Epithelial cell of proximal tubule (primary cell): Measurements from ENCODE around the gene MAN1B1. TPM values are rescaled to one million over a fixed set of nuclear protein-coding genes. Genes with fewer than 3 reads are reported as not detected.

Experiments
- DNase-seq: peaks from one replicate; pipeline ENCODE4 v3.0.0-alpha.2; 2011; ENCODE audit warnings: low read depth
- H3K4me3 ChIP-seq: 2 replicates; pipeline ENCODE4 v1.5.1; 2011; ENCODE audit warnings: low read depth, mild to moderate bottlenecking, low read length
- total RNA-seq: library from RNA; depleted of rRNA; stranded (reverse); fragments of >200 nt; gene quantifications from 2 replicates; pipeline ENCODE4 v1.2.3, GENCODE V29; 2015
- TF ChIP-seq, protein P1 (sequence below): conservative IDR thresholded peaks from 2 replicates; pipeline ENCODE4 v1.5.1; 2012; ENCODE audit warnings: low read depth, mild to moderate bottlenecking, low read length

MAN1B1 gene
- total RNA-seq, 1 donor from 2014 or later = 74.3 TPM

DNA sequence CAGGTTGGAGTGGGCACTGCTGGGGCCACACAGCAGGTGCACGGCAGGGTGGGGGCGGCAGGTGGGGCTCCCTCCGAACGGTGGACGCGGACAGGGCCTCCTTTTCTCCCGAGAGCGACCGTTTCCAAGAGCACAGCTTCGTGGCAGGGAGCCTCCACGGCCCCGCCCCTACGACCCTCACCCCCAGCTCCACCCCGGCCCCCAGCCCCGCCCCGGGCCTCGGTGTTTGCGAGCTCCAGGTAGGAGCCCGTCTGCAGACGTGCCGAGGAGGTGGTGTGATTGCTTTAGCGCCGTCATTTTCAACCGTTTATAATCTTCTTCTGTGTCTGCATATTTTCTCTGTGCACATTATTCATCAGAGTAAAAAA is 61.0 kb downstream of the MAN1B1 start:
- no peak for DNase-seq
- TF ChIP-seq, protein P1, sequence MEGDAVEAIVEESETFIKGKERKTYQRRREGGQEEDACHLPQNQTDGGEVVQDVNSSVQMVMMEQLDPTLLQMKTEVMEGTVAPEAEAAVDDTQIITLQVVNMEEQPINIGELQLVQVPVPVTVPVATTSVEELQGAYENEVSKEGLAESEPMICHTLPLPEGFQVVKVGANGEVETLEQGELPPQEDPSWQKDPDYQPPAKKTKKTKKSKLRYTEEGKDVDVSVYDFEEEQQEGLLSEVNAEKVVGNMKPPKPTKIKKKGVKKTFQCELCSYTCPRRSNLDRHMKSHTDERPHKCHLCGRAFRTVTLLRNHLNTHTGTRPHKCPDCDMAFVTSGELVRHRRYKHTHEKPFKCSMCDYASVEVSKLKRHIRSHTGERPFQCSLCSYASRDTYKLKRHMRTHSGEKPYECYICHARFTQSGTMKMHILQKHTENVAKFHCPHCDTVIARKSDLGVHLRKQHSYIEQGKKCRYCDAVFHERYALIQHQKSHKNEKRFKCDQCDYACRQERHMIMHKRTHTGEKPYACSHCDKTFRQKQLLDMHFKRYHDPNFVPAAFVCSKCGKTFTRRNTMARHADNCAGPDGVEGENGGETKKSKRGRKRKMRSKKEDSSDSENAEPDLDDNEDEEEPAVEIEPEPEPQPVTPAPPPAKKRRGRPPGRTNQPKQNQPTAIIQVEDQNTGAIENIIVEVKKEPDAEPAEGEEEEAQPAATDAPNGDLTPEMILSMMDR = no peak
- no peak overlapping the region for H3K4me3 ChIP-seq

DNA sequence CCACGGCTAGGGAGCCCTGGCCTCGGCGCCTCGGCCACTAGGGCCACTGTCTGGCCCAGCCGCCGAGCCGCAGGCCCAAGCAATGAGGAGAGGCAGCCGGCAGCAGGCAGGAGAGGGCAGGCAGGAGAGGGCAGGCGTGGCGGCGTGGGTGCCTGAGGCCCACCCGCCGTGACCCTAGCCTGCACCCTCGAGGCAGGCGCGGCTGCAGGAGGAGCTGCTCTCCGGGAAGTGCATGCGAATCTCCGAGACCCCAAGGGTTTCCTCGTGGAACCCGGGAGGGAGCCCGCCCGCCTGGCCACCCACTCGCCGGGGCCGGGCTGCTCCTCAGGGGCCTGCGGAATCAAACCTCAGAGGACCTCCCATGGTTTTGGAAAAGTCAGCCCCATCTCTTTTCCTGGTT is 61.5 kb downstream of the MAN1B1 start:
- TF ChIP-seq, protein P1 = no peak
- DNase-seq = no peak
- no peak overlapping the region for H3K4me3 ChIP-seq

DNA sequence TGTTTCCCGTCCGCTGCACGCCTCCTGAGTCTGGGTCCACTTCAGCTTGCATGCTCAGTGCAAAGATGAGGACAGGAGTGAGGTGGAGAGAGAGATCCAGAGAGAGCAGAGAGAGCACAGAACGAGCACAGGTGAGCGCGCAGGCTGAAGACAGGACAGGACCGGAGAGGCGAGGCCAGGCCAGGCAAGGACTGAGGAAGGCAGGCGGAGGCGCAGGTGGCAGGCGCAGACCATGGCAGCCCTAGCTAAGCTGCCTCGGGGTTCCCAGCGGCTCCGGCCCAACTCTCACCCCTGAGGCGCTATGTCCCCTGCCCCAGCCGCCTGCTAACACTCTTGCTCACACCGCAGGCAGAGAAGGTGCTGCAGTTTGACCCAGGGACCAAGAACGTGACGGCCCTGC is 61.9 kb downstream of the MAN1B1 start:
- no peak for DNase-seq
- no peak overlapping the region for H3K4me3 ChIP-seq
- TF ChIP-seq, protein P1 = no peak

DNA sequence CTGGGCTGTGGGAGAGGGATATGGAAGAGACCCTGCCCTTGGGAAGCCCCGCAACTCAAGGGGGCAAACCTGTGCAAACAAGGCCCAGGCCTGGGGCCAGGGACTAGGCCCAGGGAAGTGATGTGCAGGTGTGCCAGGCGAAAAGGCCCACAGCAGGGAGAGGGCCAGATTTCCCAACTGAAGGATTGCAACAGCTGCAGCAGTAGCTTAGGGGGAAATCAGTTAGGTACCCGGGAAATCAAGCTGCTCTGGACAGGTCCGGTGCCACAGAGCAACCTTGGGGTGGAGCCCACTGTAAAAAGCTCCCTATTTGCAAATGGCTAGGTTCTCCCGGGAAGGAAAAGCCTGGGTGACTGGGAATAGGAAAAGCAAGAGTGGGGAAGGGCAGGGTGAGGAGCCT is 62.6 kb downstream of the MAN1B1 start:
- no peak for DNase-seq
- TF ChIP-seq, protein P1 = no peak
- H3K4me3 ChIP-seq = no peak overlapping the region

DNA sequence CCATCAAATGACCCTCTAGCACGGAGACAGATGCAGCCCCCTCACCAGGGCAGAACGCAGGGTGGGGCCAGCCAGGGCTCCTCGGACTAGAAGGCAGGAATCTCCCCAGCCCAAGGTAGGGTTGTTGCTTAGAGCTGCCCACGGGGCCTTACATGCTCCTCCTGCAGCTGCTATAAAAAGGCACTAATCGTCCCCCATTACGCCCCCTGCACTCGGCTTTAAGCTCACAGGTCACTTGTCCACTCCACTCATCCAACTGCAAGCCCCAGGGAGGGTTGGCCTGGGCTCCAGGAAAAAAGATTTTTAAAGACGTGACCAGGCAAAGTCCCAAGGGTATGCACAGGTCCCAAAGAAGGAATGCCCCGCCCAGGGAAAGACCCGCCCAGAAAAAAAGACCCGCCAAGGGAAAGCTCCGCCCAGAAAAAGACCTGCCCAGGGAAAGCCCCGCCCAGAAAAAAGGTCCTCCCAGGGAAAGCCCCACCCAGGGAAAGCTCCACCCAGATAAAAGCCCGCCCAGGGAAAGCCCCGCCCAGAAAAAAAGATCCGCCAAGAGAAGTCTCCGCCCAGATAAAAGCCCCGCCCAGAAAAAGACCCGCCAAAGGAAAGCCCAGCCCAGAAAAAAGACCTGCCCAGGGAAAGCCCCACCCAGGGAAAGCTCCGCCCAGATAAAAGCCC is 63.3 kb downstream of the MAN1B1 start:
- no peak overlapping the region for H3K4me3 ChIP-seq
- DNase-seq = no peak
- TF ChIP-seq, protein P1 = no peak

DNA sequence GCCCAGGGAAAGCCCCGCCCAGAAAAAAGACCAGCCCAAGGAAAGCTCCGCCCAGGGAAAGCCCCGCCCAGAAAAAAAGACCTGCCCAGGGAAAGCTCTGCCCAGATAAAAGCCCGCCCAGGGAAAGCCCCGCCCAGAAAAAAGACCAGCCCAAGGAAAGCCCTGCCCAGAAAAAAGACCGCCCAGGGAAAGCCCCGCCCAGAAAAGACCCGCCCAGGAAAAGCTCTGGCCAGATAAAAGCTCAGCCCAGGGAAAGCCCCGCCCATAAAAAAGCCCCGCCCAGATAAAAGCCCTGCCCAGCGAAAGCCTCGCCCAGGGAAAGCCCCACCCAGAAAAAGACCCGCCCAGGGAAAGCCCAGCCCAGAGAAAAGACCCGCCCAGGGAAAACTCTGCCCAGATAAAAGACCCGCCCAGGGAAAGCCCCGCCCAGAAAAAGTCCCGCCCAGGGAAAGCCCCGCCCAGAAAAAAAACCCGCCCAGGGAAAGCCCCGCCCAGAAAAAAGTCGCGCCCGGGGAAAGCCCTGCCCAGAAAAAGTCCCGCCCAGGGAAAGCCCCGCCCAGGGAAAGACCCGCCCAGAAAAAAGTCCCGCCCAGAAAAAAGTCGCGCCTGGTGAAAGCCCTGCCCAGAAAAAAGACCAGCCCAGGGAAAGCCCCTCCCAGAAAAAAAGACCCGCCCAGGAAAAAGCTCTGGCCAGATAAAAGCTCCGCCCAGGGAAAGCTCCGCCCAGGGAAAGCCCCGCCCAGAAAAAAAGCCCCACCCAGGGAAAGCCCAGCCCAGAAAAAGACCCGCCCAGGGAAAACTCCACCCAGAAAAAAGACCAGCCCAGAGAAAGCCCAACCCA is 64.1 kb downstream of the MAN1B1 start:
- no peak overlapping the region for H3K4me3 ChIP-seq
- no peak for DNase-seq
- TF ChIP-seq, protein P1 = no peak
